Effector memory CD8-positive, alpha-beta T cell (primary cell): ENCODE results near the gene ALG12.

ENCODE experiments used
- ATAC-seq: fragments of 150-1000 bp; cut with Tn5 transposase; replicated peaks from 2 replicates; pipeline ENCODE4 v1.10.0; 2021; ENCODE audit warnings: mild to moderate bottlenecking, moderate library complexity
- DNase-seq, 3 experiments: peaks; one replicate each; pipeline ENCODE4 v3.0.0; 2021
- H3K27ac Mint-ChIP-seq, 2 donors: one replicate each; pipeline ENCODE4 v1.8.0; 2022; ENCODE audit warnings: mild to moderate bottlenecking in 2 of 2, mixed read lengths in 2 of 2, moderate library complexity in 2 of 2
- H3K27me3 Mint-ChIP-seq, 2 donors: one replicate each; pipeline ENCODE4 v1.8.0; 2022; ENCODE audit warnings: mixed read lengths in 2 of 2
- H3K36me3 Mint-ChIP-seq: one replicate; pipeline ENCODE4 v1.8.0; 2022; ENCODE audit warnings: mild to moderate bottlenecking, moderate library complexity, mixed read lengths; ENCODE audit not compliant: insufficient read depth
- H3K4me1 Mint-ChIP-seq, 2 donors: one replicate each; pipeline ENCODE4 v1.8.0; 2022; ENCODE audit warnings: low read depth in 2 of 2, mixed read lengths in 2 of 2
- H3K4me3 Mint-ChIP-seq, 2 donors: one replicate each; pipeline ENCODE4 v1.8.0; 2022; ENCODE audit warnings: mild to moderate bottlenecking in 2 of 2, mixed read lengths in 2 of 2, moderate library complexity in 2 of 2
- H3K9me3 Mint-ChIP-seq, 2 donors: one replicate each; pipeline ENCODE4 v1.8.0; 2022; ENCODE audit warnings: mixed read lengths in 2 of 2

Gene ALG12

DNA sequence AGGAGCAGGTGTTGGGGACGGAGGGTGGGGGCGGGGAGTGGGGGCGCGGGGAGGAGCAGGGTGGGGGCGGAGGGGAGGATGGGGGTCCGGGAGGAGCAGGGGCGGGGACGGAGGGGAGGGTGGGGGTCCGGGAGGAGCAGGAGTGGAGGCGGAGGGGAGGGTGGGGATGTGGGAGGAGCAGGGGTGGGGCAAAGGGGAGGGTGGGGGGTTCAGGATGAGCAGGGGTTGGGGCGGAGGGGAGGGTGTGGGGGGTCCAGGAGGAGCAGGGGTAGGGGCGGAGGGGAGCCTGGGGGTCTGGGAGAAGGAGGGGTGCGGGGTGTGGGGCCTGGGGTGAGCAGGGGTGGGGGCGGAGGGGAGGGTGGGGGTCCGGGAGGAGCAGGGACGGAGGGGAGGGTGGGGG is 17.3 kb upstream of the ALG12 start:
- no peaks in the 10 kb centered on the region for H3K27me3 Mint-ChIP-seq
- no peak for ATAC-seq
- H3K9me3 Mint-ChIP-seq: no peaks in the 10 kb centered on the region
- DNase-seq: no peak
- peaks cover 12 to 20% of the 10 kb centered on the region in 2 donors for H3K4me1 Mint-ChIP-seq
- peak overlapping the region; percentile 87 for H3K27ac Mint-ChIP-seq
- peaks cover 7% of the 10 kb centered on the region for H3K36me3 Mint-ChIP-seq
- peak overlapping the region; percentile 73 to 74 for H3K4me3 Mint-ChIP-seq

- ATAC-seq (peak; percentile 22), DNase-seq (peak; percentile 62 to 69 (median 66))
- H3K36me3 Mint-ChIP-seq: peaks cover 7% of the 10 kb centered on the region
- H3K27ac Mint-ChIP-seq: peak overlapping the region in 1 of 2 donors; percentile 41
- peak overlapping the region; percentile 47 to 54 for H3K4me3 Mint-ChIP-seq
- peaks cover 12 to 20% of the 10 kb centered on the region in 2 donors for H3K4me1 Mint-ChIP-seq
- no peaks in the 10 kb centered on the region for H3K9me3 Mint-ChIP-seq
- no peaks in the 10 kb centered on the region for H3K27me3 Mint-ChIP-seq
Measured at GRCh38 chr22:49934891-49935557, 16.8 kb upstream of the ALG12 start.

- Mint-ChIP-seq H3K4me3 (peak overlapping the region; percentile 47 to 54), H3K9me3 (no peaks in the 10 kb centered on the region), H3K27me3 (no peaks in the 10 kb centered on the region), H3K27ac (peak overlapping the region; percentile 41 to 70), H3K36me3 (peaks cover 7% of the 10 kb centered on the region), H3K4me1 (peaks cover 12 to 19% of the 10 kb centered on the region in 2 donors)
- ATAC-seq (peak; percentile 3), DNase-seq (peak in 1 of 3 experiments; percentile 39)
Measured at GRCh38 chr22:49934160-49934890, 16.1 kb upstream of the ALG12 start.

DNA sequence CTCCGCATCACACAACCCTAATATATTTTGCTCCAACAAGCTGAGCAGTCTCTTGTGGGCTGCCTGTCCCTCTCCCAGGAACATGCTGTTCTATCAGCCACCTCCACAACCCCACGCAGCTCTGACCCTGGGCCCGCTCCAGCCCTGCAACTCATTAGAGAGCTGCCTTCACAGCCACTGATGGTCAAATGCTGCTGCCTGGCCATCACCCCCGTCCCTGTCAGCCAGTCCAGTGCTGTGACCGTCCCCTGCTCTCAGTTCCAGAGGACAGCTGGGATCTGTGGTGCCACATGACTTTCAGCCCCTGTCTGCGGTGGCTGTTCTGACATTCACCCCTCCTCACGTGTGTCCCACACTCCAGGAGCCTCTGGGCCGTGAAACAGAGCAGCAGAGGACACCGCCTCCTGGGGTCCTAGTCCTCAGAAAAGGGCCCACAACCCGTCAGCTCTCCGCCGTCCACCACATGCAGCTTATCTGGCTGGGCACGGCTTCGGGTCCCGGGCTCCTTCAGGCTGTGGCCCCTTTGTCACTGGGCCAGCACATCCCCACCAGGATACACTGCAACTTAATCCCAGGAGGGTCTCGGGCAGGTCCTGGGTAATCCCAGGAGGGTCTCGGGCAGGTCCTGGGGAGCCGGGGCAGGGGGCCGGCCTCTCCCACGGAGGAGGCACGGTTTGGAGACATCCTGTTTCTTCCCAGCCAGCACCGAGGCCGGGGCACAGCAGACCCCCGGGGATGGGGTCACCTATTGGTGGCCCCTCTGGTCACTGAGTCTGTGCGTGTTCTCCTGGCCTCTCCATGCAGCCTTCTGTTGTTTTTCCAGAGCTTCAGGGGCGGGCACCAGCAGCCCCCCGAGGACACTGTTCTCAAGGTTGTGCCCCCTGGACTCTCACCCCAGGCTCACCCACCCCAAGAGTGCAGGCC is 15.3 kb upstream of the ALG12 start:
- Mint-ChIP-seq H3K4me1 (peaks cover 12 to 19% of the 10 kb centered on the region in 2 donors), H3K27ac (peak overlapping the region; percentile 70 to 90), H3K36me3 (peaks cover 7% of the 10 kb centered on the region), H3K27me3 (no peaks in the 10 kb centered on the region), H3K4me3 (peak overlapping the region in 1 of 2 donors; percentile 54), H3K9me3 (no peaks in the 10 kb centered on the region)
- no peak for ATAC-seq
- DNase-seq: no peak

DNA sequence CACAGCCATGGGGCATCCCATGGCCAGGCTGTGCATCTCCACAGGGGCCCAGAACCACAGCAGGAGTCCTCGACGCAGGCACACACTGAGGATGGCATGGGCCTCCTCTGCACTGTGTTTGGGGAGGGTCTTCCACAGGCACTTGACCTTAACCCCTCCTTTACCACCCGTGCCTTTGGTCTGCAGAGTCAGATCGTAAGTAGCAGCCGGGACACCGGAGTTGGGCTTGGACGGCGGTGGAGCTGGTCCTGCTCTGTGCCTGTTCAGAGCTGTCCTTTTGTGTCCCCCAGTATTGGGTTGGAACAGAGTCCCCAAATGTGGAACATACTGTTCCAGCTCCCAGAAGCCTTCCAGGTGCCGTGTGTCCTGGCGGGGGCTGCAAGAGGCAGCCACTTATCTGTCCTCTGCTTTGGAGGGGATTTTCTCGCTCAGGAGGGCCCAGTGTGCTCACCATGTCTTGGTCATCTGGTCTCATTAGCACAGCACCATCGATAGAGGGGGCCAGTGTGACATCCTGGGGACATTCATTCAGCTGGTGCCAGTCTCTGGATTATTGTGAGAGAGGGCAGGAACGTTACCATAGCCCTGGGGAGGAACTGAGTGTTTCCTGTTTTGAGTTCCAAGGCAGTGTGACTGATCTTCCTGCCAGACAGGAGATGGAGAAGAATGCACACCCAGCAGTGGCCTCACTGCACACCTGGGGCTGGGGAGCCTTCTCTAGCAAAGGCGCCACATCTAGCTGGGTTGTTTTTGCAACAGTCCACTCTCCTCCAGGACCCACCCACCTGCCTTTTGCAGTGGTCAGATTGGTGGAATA is 12.6 kb upstream of the ALG12 start:
- ATAC-seq: peak; percentile 1
- Mint-ChIP-seq H3K27me3 (no peaks in the 10 kb centered on the region), H3K27ac (no peak overlapping the region), H3K36me3 (peaks cover 7% of the 10 kb centered on the region), H3K9me3 (no peaks in the 10 kb centered on the region), H3K4me1 (peaks cover 16 to 21% of the 10 kb centered on the region in 2 donors), H3K4me3 (no peak overlapping the region)
- no peak for DNase-seq

DNA sequence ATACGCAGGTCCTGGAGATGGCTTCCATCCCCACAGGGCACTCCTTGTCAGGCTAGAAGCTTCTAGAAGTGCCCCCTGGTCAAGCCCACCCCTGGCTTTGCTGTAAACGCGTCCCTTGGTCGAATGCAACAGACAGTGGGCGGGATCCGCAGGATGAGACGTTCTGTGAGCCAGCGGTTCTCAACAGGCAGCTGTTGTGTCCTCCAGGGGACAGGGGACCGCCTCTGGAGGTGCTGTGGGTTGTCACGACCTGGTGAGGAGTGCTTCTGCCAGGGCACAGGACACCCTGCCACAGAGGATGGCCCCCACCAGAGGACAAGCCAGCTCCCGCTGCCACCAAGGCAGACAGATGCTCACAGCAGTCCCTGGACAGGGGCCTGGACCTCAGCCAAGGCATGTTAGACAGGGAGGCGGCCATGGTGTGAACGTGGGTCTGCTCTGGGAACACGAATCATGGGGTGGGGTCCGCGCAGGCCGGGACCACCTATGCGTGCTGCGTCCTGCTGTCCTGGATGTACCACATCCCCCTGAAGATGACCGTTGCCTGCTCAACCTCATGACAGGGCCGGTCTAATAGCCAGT is 11.8 kb upstream of the ALG12 start:
- H3K27ac Mint-ChIP-seq: peak overlapping the region in 1 of 2 donors; percentile 23
- ATAC-seq (no peak), DNase-seq (no peak)
- peaks cover 23 to 27% of the 10 kb centered on the region in 2 donors for H3K4me1 Mint-ChIP-seq
- peaks cover 14% of the 10 kb centered on the region for H3K36me3 Mint-ChIP-seq
- H3K4me3 Mint-ChIP-seq: no peak overlapping the region
- no peaks in the 10 kb centered on the region for H3K27me3 Mint-ChIP-seq
- no peaks in the 10 kb centered on the region for H3K9me3 Mint-ChIP-seq

DNA sequence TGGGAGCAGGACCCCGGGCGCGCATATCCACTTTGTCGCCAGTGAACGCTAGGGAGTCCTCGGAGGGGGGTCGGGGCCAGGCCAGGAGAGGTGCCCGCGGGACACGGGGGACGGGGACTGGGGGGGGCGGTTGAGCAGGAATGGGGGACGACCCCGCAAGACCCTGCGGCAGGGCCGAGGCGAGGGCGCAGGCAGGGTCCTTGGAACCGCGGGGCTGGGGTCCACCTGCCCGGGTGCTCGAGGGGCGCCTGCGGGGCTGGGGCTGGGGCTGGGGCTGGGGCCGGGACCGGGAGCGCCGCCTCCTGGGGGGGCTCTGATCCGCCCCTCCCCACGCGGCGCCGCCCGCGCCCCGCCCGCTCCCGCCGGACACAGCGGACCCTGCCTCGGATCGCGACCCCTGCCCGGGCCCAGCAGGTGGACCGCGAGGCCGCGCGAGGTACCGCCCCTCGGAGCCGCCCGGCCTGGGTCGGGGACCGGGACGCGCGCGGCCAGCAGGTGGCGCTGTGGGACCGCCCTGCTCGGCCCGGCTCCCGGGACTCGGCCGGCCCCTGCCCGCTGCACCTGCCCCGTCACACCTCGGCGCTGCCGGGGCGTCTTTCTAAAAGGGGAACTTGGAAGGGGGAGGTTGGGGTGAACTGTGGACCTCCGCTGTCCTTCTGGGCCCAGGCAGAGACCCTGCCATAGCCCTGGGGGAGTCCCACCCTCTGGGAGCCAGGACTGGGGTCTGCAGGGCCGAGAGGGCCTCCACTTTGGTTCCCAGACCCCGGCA is 11.2 kb upstream of the ALG12 start:
- DNase-seq (peak; percentile 70 to 82 (median 72)), ATAC-seq (peak; percentile 52)
- peaks cover 18% of the 10 kb centered on the region for H3K36me3 Mint-ChIP-seq
- peaks cover 25 to 28% of the 10 kb centered on the region in 2 donors for H3K4me1 Mint-ChIP-seq
- no peak overlapping the region for H3K4me3 Mint-ChIP-seq
- peak overlapping the region in 1 of 2 donors; percentile 23 for H3K27ac Mint-ChIP-seq
- H3K9me3 Mint-ChIP-seq: no peaks in the 10 kb centered on the region
- H3K27me3 Mint-ChIP-seq: no peaks in the 10 kb centered on the region

GRCh38 chr22:49928555-49929210 is 10.4 kb upstream of the ALG12 start:
- H3K4me1 Mint-ChIP-seq: peaks cover 25 to 28% of the 10 kb centered on the region in 2 donors
- ATAC-seq (no peak), DNase-seq (no peak)
- H3K27me3 Mint-ChIP-seq: no peaks in the 10 kb centered on the region
- peak overlapping the region; percentile 17 to 27 for H3K4me3 Mint-ChIP-seq
- H3K27ac Mint-ChIP-seq: peak overlapping the region; percentile 31 to 92
- peaks cover 15% of the 10 kb centered on the region for H3K36me3 Mint-ChIP-seq
- no peaks in the 10 kb centered on the region for H3K9me3 Mint-ChIP-seq

- Mint-ChIP-seq H3K4me3 (peak overlapping the region; percentile 17 to 27), H3K27ac (peak overlapping the region; percentile 31 to 92), H3K9me3 (no peaks in the 10 kb centered on the region), H3K36me3 (peaks cover 13% of the 10 kb centered on the region), H3K27me3 (no peaks in the 10 kb centered on the region), H3K4me1 (peaks cover 22 to 25% of the 10 kb centered on the region in 2 donors)
- DNase-seq: no peak
- no peak for ATAC-seq
Measured at GRCh38 chr22:49928185-49928495, 9.9 kb upstream of the ALG12 start.

DNA sequence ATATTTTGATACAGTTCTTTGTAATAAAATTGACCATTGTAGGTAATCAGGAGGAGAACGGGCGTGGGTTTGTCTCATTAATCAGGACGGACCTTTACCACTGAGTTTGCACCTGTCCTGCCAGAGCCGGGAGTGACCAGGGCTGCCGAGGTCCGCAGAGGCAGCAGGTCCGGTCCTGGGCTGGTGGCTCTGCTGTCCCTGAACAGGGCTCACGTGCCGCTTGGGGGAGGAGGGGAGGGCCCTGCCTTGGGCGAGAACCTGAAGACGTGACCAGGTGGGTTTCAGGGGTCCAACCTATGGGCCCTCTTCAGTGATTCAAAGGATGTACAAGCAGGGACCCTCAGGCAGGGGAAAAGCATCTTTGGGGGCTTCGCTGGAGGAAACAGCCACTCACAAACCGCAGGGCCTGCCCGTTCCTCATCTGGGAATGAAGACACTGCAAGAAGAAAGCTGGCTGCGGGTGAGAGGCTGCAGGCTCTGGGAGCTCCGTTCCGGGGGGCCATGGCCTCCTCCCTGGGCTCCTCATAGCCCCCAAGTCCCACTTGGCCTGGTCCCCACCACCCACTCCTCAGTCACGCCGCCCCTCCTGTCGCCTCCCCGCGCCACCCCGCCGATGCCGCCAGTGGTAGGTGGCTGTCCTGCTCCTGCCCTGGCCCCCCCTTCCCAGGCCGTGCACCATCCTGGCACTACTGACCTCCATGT is 9.4 kb upstream of the ALG12 start:
- Mint-ChIP-seq H3K27ac (peak overlapping the region; percentile 23 to 92), H3K36me3 (peaks cover 10% of the 10 kb centered on the region), H3K27me3 (no peaks in the 10 kb centered on the region), H3K9me3 (no peaks in the 10 kb centered on the region), H3K4me3 (no peak overlapping the region), H3K4me1 (peaks cover 17 to 23% of the 10 kb centered on the region in 2 donors)
- ATAC-seq (no peak), DNase-seq (no peak)

- DNase-seq: no peak
- Mint-ChIP-seq H3K27ac (peak overlapping the region; percentile 23 to 92), H3K4me3 (peak overlapping the region; percentile 40 to 46), H3K9me3 (no peaks in the 10 kb centered on the region), H3K4me1 (peaks cover 17 to 23% of the 10 kb centered on the region in 2 donors), H3K27me3 (no peaks in the 10 kb centered on the region), H3K36me3 (peaks cover 10% of the 10 kb centered on the region)
- no peak for ATAC-seq
Measured at GRCh38 chr22:49926916-49927315, 8.7 kb upstream of the ALG12 start.
